ENCODE data around the gene TMEM176B.

DNA sequence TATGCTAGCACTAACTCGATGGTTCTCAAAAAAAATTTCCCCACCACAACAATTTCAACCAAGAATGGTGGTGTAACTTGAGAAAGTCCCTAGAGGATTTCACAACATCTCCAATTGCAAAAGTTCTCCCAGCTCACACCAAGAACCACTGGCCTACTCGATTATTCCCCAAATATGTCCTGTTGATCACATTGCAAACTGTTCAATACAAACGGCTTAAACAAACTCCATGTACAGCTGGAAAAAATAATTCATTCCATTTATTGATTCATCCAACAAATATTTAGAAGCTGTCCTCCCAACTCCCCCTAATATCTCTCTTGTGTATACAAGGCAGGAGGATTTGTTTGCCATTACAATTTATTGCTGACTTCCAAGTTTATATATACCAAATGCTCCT, 19.1 kb downstream of the TMEM176B start:
- TF ChIP-seq POLR2AphosphoS5 (IDR thresholded peaks at IDR 0.05) (no peak), POLR2A (IDR thresholded peaks at IDR 0.05) (no peak)
- TF ChIP-seq, protein P1, sequence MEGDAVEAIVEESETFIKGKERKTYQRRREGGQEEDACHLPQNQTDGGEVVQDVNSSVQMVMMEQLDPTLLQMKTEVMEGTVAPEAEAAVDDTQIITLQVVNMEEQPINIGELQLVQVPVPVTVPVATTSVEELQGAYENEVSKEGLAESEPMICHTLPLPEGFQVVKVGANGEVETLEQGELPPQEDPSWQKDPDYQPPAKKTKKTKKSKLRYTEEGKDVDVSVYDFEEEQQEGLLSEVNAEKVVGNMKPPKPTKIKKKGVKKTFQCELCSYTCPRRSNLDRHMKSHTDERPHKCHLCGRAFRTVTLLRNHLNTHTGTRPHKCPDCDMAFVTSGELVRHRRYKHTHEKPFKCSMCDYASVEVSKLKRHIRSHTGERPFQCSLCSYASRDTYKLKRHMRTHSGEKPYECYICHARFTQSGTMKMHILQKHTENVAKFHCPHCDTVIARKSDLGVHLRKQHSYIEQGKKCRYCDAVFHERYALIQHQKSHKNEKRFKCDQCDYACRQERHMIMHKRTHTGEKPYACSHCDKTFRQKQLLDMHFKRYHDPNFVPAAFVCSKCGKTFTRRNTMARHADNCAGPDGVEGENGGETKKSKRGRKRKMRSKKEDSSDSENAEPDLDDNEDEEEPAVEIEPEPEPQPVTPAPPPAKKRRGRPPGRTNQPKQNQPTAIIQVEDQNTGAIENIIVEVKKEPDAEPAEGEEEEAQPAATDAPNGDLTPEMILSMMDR (IDR thresholded peaks at IDR 0.05) = no peak
